Activated T-cell treated with anti-CD3 and anti-CD28 coated beads, Interleukin-2, amount 50 U/mL, for 48 hours (primary cell): ENCODE data around the gene ATP4B.

Experiments
- DNase-seq, 2 experiments: peaks; one replicate each; pipeline ENCODE4 v3.0.0-alpha.2; 2020

Gene ATP4B

GRCh38 chr13:113656003-113656588 is 1.9 kb downstream of the ATP4B start:
- no peak for DNase-seq

DNA sequence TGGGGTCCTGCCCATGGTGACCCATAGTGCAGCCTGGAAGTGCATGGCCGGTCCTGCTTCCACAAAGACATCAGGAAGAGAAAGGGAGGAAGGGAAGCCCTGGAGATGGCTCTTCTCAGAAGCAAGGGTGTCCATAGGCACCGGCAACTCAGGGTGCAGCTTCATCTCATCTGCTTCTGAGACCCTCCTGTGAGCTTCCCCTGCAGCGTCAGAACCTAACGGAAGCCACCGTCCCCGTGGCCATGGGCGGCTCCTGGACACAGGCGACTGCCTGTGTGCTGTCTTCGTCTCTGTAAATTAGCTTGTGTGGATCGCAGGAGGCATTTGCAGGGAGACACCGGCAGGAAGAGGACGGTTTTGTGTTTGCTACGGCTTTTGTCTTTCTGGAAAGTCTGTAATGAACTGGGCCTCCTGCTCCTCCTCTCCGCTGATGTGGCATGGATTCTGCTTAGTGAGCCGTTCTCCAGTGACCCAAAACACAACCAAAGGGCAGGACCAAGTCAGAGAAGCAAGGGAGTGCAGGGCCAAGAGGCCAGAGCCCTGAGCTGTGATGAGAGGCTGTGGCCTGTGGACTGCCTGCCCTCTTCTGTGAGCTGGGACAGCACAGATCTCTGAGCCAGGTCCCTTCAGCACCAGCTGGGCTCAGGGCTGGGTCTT is 2.5 kb downstream of the ATP4B start:
- DNase-seq: no peak

DNA sequence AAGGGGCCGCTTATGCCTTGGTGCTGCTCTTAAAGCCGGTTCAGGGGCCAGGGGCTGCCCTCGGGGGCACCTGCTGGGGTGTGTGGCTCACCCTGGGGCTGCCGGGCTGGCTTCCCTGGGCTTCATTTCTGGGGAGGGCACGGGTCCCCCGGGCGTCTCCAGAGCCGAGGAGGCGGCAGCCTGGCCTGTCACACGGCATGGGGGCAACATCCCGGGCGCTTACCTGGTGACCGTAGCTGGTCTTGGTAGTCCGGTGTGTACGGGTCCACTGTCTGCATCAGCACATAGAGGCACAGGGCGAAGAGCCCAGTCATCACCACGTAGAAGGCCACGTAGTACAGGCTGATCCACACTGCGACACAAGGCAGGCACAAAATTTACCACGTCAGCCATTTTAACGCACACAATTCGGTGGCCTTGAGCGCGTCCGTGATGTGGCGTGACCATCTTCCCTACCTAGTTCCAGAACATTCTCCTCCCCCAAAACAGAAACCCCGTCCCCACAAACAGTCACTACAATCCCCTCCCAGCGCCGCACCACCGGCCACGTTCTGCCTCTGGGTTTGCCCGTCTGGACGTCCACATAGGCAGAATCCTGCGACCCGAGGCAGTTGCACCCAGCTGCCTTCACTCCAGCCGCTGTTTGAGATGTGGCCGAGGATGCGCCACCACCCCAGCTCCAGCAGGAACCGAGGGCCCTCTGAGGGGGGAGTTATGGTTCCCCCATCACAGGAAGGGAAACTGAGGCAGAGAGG is 3.2 kb downstream of the ATP4B start:
- no peak for DNase-seq

GRCh38 chr13:113654175-113654560 is 3.8 kb downstream of the ATP4B start:
- no peak for DNase-seq

DNA sequence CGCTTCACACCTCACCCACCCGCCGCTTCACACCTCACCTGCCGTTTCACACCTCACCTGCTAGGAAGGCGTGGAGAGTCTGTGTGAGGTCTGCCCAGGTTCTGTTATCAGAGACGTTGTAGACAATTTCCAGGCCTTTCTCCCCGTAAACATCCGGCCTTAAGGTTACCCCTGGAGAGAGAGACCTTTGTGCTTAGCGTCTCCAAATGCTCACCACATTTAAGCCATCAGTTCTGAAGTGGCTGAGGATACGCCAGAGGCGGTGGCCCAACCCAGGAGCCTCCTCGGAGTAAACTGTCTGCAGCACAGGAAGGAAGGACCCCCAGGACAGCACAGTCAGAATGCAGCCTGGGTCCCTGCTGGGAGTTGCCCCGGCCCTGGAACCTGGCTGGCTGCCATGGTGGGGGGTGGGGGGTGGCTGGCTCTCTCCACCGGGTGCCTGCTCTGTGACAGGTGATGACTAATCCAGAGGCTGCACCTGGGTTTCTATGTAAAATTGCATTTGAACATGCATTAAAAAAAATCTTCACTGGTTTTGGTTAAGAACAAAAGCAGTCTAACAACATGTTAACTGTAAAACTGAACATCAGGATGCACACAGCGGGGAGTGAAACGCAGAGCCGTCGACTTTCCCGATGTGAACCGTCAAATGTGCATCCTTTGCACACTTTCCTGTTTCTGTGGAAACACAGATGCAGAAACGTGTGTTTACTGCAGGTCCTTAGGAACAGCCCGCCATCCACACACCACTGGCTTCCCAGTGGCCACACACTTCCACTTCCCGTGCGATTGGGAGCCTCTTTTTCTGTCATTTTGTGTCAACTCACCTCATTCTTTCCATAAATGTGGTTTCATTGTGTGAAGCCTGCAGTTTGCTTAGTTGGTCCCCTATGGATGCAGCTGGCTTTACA is 4.5 kb downstream of the ATP4B start:
- peak in 1 of 2 experiments; percentile 29 for DNase-seq

DNA sequence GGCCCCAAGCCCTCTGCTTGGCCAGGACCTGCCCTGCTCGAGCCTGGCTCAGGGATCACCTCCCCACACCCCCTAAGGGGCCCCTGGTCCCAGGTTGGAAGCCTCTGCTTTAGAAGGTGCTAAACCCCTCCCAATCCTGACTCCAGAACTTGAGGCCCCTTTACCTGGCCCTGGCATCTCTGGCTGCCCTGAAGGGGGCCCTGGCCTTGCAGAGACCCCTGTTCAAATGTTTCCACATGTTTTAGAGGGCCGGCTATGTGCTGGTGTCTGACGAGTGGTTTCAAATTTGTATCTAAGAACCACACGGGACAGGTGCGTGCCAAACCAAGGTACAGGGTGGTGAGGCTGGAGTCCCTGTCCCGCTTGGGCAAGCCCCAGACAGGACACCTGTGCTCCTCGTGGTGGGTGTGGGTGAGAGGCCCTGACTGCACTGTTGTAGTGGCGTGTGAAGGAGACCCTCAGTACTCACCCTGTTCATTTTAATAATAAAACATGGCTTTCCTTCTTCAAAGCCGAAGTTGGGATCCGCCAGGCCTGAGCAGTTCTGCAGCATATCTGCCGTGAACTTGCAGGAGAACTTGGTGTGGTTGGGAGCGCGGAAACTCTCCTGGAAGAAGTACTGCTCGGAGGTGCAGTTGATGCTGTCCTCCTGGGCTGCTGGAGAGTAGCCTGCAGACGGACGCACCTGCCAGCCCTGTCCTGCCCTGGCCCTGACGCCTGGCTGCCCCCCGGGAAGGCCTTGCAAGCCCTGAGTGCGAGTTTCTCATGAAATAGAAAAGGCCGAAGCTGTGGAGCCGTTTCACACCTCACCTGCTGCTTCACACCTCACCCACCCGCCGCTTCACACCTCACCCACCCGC is 5.4 kb downstream of the ATP4B start:
- no peak for DNase-seq

- DNase-seq: no peak
Measured at GRCh38 chr13:113651511-113652403, 6.2 kb downstream of the ATP4B start.

DNA sequence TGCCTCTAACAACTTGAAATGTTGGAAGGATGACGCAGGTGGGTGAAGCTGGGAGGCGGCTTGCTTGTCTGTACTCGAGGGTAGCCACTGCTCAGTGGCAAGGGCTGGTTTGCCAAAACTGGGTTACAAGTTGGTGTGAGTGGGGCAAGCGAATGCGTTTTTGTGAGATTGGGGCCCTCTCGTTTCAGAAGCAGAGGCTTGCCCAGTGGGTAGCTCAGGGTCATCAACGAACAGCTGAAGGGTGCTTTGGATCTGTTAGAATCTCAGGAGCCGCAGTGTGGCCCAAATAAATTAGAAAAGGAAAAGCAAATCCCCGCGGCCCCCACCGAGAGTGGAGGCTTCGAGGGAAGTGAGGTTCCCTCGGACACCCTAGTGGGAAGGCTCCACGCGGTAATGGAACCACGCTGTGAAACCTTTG is 7.3 kb downstream of the ATP4B start:
- no peak for DNase-seq

DNA sequence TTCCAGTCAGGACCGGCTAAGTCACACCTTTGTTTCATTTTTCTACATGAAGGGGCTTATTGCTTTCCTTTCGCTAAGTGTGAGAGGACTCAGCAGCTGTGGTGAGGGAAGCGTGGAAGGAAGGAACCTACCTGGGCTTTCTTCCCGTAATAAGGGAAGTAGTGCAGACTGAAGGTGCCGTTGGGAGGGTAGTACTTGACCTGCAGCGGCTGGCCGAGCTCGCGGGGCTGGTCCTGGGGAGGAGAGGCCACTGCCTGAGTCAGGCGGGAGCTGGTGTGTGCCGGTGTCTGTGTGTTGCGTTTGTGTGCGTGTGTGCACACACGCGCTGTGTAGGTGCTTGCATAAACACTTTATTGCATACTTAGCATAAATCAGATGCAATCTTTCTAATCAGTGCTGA is 7.7 kb downstream of the ATP4B start:
- no peak for DNase-seq

DNA sequence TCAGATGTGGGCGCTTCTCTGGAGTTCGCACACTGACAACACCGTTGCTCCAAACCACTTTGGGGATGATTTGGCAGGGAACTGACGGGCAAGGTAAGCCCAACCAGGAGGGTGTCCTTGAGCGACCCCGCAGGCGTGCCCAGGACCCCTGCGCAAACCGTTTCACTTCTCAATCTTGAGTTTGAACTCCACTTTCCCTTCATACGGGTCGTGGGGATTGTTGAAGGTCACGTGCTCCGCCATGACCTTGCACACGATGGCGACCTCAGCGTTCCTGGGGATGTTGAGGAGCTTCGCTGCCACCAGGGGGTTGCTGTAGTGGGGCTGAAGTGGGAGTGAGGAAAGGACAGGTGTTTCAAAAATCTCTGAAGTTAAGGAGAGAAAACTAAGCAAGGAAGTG is 8.8 kb downstream of the ATP4B start:
- DNase-seq: no peak

DNA sequence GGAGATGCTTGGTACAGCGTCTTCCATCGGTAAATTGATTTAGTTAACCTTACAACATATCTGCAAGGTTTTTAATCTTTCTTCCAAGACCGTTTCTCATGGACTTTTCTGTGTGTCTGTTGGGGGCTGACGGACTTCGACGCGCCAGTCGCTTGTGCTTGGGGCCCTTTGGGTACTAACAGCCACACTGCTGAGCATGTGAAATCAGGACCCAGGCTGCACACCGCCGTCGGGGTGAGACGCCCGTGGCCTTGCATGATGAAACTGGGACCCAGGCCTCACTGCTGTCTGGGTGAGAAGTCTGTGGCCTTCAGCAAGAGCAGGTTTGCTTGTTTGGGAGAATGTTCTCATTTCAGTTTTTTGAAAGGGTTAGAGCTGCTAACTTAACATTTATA is 9.8 kb downstream of the ATP4B start:
- DNase-seq: no peak

DNA sequence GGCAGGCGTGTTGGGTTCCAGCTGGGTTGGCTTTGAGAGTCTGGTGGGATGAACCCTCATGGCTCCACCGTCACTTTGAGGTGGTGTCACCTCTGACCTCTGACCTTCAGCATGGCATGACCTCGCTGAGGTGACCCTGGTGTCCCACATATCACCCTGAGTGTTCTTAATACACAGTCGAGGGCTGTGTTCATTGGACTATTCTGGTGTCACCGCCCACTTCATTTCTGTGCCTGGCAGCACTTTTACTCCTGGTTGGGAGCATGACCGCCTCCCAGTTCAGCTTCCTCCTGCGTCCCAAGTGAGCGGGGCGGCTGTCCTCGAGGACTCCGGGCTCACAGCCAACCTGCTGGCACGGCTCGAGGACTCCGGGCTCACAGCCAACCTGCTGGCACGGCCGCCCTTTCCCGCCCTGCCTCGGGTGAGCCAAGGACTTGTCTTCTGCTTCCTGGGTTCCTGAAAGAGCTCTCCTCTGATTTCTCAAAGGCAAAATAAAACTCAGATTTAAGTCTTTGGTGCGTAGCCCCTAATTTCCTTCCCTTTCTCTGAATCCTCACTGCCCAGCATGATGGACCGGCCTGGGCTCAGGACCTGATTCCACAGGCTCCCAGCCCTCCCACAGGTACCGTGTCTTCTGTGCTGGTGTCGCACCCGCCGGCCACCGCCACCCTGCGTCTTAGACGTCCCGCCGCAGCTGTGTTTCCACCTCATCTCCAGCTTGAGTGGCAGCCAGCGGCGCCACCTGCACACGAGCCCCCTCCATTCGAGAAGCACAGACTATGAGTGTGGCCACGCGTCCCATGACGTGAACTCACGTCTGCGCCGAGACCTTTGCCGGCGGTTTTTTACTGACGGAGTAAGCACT is 10.4 kb downstream of the ATP4B start:
- no peak for DNase-seq

DNA sequence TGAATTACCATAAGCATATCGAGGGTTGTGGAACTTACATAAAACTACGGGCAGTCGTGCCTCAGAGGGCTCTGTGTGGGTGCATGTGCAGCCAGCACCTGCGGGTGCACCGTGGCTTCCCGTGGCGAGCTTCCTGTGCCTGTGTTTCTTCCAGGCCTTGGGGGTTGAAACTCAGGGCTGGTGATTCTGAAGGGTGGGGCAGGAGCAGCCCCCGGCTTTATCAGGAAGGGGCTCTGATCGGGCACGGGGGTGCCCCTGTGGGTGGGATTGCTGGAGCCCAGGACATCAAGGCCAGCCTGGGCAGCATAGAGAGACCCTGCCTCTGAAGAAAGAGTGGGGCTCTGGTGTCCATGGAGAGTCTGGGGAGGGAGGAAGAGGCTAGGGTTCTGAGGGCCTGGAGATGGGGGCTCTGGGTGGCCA is 11.1 kb downstream of the ATP4B start:
- DNase-seq: no peak

DNA sequence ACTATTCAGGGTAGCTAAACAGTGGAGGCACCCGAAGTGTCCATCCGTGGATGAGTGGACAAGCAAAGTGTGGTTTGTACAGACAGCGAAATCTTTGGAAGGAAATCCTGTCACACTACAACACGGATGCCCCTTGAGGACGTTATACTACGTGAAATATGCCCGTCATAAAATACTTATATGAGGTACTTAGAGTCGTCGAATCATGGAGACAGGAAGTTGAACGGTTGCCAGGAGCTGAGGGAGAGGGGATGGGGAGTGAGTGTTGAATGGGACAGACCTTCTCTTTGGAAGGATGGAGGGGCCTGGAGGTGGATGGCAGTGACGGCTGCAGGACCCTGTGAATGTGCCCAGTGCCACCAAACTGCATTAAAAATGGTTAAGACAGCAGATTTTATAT is 11.6 kb downstream of the ATP4B start:
- DNase-seq: no peak

DNA sequence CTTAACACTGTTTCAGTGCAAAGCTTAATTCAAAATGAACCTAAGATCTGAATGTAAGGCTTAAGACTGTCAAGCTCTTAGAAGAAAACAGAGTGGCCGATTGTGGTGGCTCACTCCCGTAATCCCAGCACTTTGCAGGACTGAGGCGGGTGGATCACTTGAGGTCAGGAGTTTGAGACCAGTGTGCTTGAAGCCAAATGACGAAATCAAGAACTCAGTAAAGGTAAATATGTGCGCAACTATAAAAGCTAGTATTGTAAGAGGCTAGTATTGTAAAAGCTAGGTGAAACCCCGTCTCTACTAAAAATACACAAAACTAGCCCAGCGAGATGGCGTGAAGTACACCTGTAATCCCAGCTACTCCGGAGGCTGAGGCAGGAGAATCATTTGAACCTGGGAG is 12.7 kb downstream of the ATP4B start:
- no peak for DNase-seq

DNA sequence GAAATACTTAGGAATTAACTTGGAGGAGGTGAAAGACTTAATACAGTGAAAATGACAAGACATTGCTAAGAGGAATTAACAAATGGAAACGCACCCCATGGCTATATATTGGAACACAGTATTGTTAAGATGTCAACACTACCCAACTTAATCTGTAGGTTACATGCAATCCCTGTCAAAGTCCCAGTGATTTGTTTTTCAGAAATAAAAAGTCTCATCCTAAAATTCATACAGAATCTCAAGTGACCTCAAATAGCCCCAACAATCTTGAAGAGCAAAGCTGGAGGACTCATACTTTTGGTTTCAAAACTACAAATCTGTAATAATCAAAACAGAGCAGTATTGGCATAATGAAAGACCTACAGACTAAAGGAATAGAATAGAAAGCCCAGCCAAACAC is 13.2 kb downstream of the ATP4B start:
- no peak for DNase-seq

GRCh38 chr13:113643593-113643992 is 14.4 kb downstream of the ATP4B start:
- DNase-seq: no peak

DNA sequence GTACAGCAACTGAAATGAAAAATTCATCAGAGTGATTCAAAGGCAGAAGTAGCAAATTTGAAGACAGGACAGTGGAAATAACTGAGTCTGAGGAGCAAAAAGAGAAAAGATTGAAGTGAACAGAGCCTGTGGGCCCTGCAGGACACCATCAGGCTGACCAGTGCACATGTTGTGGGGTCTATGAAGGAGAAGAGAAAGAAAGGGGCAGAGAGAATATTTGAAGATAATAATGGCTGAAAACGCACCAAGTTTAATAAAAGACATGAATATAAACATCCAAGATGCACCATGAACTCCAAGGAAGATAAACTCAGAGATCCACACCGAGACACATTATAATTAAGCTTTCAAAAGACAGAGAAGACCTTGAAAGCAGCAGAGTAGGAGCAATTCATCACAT is 15.4 kb downstream of the ATP4B start:
- DNase-seq: no peak

- DNase-seq: no peak
Measured at GRCh38 chr13:113641426-113641825, 16.6 kb downstream of the ATP4B start.

- DNase-seq: no peak
Measured at GRCh38 chr13:113639616-113640262, 18.3 kb downstream of the ATP4B start.
